ENCODE results near the gene KIF26A. TPM values are rescaled to one million over a fixed set of nuclear protein-coding genes. Genes with fewer than 3 reads are reported as not detected.

Gene KIF26A
- total and polyA plus RNA-seq, 7 donors, result 0.99 to 3.2 (median 1.8) TPM

DNA sequence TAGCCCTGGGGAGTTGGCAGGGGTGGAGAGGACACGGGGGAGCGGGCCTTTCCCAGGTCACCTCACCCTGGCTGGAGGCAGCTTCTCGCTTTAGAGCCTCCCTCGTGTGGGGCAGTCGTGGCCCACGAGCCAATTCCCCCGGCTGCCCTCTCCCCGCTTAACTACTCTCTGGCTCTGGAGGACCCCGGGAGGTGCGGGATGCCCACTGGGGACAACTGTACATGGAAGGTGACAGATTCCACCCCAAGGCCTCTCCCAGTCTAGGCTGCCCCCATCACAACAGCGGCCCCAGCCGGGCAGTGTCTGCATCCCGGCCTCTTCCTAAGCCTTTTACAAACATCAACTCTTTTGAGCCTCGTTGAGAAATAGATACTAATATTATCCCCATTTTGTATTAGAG is 78.1 kb downstream of the KIF26A start:
- Histone ChIP-seq H3K27me3 (ENCODE audit: insufficient read depth in 3 of 3, low read length in 2 of 3) (peaks cover 0 to 43% (median 23%) of the 10 kb centered on the region in 3 donors), H3K9me3 (no peaks in the 10 kb centered on the region), H3K36me3 (ENCODE audit: insufficient read depth in 1 of 2, low read depth in 1 of 2) (no peaks in the 10 kb centered on the region), H3K4me1 (no peaks in the 10 kb centered on the region), H3K4me3 (no peak overlapping the region), H3K27ac (no peak overlapping the region)
- 63 to 68% (median 65%) methylated on average over 14 of the region's 14 CpGs for WGBS, 3 donors
- TF ChIP-seq, protein P1, sequence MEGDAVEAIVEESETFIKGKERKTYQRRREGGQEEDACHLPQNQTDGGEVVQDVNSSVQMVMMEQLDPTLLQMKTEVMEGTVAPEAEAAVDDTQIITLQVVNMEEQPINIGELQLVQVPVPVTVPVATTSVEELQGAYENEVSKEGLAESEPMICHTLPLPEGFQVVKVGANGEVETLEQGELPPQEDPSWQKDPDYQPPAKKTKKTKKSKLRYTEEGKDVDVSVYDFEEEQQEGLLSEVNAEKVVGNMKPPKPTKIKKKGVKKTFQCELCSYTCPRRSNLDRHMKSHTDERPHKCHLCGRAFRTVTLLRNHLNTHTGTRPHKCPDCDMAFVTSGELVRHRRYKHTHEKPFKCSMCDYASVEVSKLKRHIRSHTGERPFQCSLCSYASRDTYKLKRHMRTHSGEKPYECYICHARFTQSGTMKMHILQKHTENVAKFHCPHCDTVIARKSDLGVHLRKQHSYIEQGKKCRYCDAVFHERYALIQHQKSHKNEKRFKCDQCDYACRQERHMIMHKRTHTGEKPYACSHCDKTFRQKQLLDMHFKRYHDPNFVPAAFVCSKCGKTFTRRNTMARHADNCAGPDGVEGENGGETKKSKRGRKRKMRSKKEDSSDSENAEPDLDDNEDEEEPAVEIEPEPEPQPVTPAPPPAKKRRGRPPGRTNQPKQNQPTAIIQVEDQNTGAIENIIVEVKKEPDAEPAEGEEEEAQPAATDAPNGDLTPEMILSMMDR (IDR thresholded peaks at IDR 0.05), result no peak
- ATAC-seq, result no peak
- DNase-seq, result peak in 1 of 2 donors; percentile 12
- intact Hi-C loops (cut with DNase I), result no loop called here

DNA sequence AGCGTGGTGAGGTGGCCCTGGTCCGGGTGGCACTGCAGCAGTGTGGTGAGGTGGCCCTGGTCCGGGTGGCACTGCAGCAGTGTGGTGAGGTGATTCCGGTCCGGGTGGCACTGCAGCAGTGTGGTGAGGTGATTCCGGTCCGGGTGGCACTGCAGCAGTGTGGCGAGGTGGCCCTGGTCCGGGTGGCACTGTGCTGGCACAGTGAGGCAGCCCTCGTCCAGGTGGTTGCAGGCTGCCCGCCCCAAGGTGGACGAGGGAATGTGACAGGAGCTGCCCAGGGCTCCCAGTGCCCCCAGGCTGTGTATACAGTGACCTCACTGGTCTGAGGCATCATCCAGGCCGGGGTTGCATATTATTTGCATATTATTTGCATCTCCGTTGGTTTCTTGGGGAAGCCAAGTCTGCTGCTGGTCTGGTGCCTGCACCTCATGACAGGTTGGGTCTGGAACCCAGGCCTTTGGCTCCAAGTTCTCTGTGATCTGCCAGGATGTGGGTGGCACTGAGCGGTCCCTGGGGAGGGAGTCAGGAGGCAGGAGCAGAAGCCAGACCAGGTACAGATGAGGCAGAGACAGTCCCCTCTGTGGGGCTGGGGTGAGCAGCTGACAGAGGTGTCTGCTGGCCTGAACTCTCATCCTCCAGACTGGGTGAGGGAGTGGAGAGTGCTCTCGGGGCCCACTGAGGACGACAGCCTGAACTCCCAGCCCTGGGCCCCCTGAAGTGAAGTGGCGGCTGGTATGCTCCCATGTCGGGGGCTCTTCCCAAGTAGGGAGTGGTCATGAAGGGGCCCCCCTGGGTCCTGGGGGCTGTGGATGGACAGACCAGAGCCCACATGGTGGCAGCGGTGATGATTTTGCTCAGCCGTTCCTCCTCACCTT is 79.3 kb downstream of the KIF26A start:
- TF ChIP-seq, protein P1 (IDR thresholded peaks at IDR 0.05), result no peak
- H3K4me1 ChIP-seq, result no peaks in the 10 kb centered on the region
- no peaks in the 10 kb centered on the region for H3K9me3 ChIP-seq
- no peak overlapping the region for H3K27ac ChIP-seq
- no peak overlapping the region for H3K4me3 ChIP-seq
- ATAC-seq (no peak), DNase-seq (peak; percentile 11 to 12)
- 86 to 89% (median 87%) methylated on average over 18 to 21 of the region's 21 CpGs for WGBS, 3 donors
- no peaks in the 10 kb centered on the region for H3K36me3 ChIP-seq (ENCODE audit: insufficient read depth in 1 of 2, low read depth in 1 of 2)
- intact Hi-C loops (cut with DNase I), result no loop called here
- peaks cover 0 to 45% (median 17%) of the 10 kb centered on the region in 3 donors for H3K27me3 ChIP-seq (ENCODE audit: insufficient read depth in 3 of 3, low read length in 2 of 3)

DNA sequence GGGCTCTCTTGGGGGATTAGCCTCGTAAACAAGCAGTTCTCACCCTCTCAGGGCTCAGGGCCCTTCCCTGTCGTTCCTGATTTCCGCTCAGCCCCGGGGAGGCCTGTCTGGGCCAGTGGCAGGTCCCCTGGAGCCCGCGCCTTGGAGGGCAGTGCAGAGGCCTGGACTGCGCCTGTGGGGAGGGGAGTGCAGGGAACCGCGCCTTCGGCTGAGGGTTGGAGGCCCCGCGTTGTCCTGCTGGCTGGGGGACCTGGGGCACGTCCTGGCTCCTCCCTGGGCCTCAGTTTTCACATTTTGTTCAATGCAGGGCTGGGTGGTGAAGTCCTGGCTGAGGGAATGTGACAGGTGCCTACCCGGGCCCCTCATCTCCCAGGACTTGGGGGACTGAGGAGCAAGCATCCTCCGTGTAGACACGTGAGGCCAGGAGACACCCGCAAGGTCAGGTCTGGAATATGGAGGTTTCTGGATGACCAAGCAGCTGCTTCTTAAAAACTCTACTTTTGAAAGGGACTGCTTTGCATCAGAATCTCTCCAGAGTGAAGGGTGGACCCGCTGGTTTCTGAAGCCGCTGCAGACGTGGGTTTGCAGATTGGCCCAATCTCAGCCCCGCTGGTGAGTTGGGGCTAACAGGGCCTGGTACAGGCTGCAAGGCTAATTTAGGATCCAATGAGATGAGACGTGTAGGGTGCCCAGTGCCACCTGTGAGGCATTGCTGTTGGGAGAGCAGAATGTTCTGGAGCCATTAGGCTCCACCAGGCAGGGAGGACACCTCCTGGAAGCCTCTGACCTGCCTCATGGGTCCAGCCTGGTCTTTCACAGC is 80.2 kb downstream of the KIF26A start:
- H3K4me1 ChIP-seq, result no peaks in the 10 kb centered on the region
- H3K9me3 ChIP-seq, result no peaks in the 10 kb centered on the region
- DNase-seq (peak; percentile 6 to 35), ATAC-seq (no peak)
- no peak overlapping the region for H3K27ac ChIP-seq
- 79 to 82% (median 82%) methylated on average over 21 to 22 of the region's 22 CpGs for WGBS, 3 donors
- peaks cover 0 to 44% (median 16%) of the 10 kb centered on the region in 3 donors for H3K27me3 ChIP-seq (ENCODE audit: insufficient read depth in 3 of 3, low read length in 2 of 3)
- no peaks in the 10 kb centered on the region for H3K36me3 ChIP-seq (ENCODE audit: insufficient read depth in 1 of 2, low read depth in 1 of 2)
- TF ChIP-seq, protein P1 (IDR thresholded peaks at IDR 0.05), result no peak
- intact Hi-C loops (cut with DNase I), result no loop called here
- H3K4me3 ChIP-seq, result no peak overlapping the region

DNA sequence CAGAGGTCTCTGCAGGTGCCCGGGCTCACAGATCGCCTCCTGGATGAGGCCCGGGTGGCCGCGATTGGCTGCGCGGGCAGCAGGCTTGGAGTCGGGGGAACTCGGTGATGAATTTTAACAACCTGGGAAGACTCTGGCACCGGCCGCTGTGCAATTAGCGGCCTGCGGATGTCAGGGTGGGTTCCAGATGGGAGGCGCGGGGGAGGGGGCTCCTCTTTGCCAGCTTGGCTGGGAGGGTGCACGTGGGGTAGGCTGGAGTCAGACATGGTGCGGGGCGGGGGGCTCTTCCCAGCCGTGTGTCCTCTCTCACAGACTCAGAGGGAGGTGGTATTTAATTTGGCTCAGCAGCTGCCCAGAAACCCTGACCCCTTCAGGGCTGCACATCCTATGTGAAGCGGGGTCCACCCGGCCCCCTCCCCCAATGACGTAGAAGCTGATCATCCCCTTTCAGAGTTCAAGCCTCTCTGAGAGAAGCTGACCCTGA is 81.4 kb downstream of the KIF26A start:
- H3K9me3 ChIP-seq, result no peaks in the 10 kb centered on the region
- TF ChIP-seq, protein P1 (IDR thresholded peaks at IDR 0.05), result no peak
- peaks cover 0 to 48% (median 19%) of the 10 kb centered on the region in 3 donors for H3K27me3 ChIP-seq (ENCODE audit: insufficient read depth in 3 of 3, low read length in 2 of 3)
- intact Hi-C loops (cut with DNase I), result no loop called here
- H3K36me3 ChIP-seq (ENCODE audit: insufficient read depth in 1 of 2, low read depth in 1 of 2), result no peaks in the 10 kb centered on the region
- H3K4me1 ChIP-seq, result no peaks in the 10 kb centered on the region
- DNase-seq (peak; percentile 3 to 37), ATAC-seq (no peak)
- no peak overlapping the region for H3K4me3 ChIP-seq
- 56 to 58% (median 57%) methylated on average over 22 of the region's 22 CpGs for WGBS, 3 donors
- H3K27ac ChIP-seq, result no peak overlapping the region

Data from psoas muscle (tissue), 8 donors.